IPS-15b (cell line): Measurements from ENCODE around the gene MDFIC.

Source experiments
- H3K27me3 ChIP-seq: one replicate; pipeline ENCODE4 v1.6.1; 2013; ENCODE audit warnings: low read length; ENCODE audit not compliant: control insufficient read depth, insufficient read depth
- H3K36me3 ChIP-seq: one replicate; pipeline ENCODE4 v1.6.1; 2013; ENCODE audit warnings: low read length; ENCODE audit not compliant: control insufficient read depth, insufficient read depth
- H3K4me1 ChIP-seq: one replicate; pipeline ENCODE4 v1.6.1; 2013; ENCODE audit warnings: mild to moderate bottlenecking, low read length; ENCODE audit not compliant: control insufficient read depth, insufficient read depth
- H3K4me3 ChIP-seq: one replicate; pipeline ENCODE4 v1.5.1; 2013; ENCODE audit warnings: low read depth, low read length
- H3K9ac ChIP-seq: one replicate; pipeline ENCODE4 v1.6.1; 2013; ENCODE audit warnings: low read depth, mild to moderate bottlenecking, low read length
- H3K9me3 ChIP-seq: one replicate; pipeline ENCODE4 v1.6.1; 2013; ENCODE audit warnings: mild to moderate bottlenecking, low read length; ENCODE audit not compliant: control insufficient read depth, insufficient read depth

Gene MDFIC

GRCh38 chr7:115007751-115008150 lies 85.9 kb downstream of the MDFIC start:
- no peaks in the 10 kb centered on the region for H3K36me3 ChIP-seq

GRCh38 chr7:115008465-115009114 lies 86.7 kb downstream of the MDFIC start:
- Histone ChIP-seq H3K9me3 (no peaks in the 10 kb centered on the region), H3K36me3 (no peaks in the 10 kb centered on the region), H3K9ac (no peak overlapping the region), H3K4me3 (no peak overlapping the region), H3K27me3 (peaks cover 14% of the 10 kb centered on the region), H3K4me1 (peaks cover 20% of the 10 kb centered on the region)

More at GRCh38 chr7:115007751-115008150, 85.9 kb downstream of the MDFIC start:
- Histone ChIP-seq H3K27me3 (peaks cover 14% of the 10 kb centered on the region), H3K4me3 (no peak overlapping the region), H3K9ac (no peak overlapping the region), H3K4me1 (peaks cover 22% of the 10 kb centered on the region), H3K9me3 (no peaks in the 10 kb centered on the region)

- Histone ChIP-seq H3K27me3 (peaks cover 14% of the 10 kb centered on the region), H3K9me3 (no peaks in the 10 kb centered on the region), H3K9ac (no peak overlapping the region), H3K36me3 (no peaks in the 10 kb centered on the region), H3K4me1 (peaks cover 20% of the 10 kb centered on the region), H3K4me3 (no peak overlapping the region)
Measured at GRCh38 chr7:115009139-115009538, 87.2 kb downstream of the MDFIC start.

DNA sequence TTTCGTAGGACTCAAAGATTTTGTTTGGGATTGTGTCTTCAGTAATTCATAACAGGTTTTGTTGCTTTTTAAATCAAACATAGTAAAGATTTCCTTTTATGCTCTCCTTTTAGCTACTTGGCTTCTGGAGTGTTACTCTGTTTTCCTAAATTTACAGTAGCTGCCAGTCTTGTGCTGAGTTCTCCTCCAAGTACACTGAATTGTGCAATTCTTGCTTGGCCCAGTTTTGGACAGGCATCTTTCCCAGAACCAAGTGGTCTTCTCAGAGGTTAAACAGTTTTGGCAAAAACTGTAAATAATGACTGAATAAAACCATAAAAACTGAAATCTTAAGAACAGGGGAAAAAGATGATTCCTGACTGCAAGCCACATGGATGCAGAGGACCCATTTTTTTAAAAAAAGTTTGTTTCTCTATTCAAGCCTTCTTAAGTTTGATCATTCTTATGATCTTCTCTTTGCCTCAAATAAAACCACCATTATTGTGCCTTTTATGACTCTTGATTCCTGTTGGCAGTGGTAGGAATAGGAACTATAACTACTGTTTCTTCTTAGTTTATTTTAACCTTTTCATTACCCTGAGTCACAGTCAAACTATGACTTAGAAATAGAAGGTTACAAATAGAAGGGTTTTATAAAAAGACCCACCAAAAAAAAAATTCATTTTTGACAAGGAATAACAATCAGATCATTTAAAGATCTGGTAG lies 88.0 kb downstream of the MDFIC start:
- Histone ChIP-seq H3K4me3 (no peak overlapping the region), H3K36me3 (no peaks in the 10 kb centered on the region), H3K4me1 (peaks cover 20% of the 10 kb centered on the region), H3K9ac (no peak overlapping the region), H3K9me3 (no peaks in the 10 kb centered on the region), H3K27me3 (peaks cover 10% of the 10 kb centered on the region)

- no peak overlapping the region for H3K4me3 ChIP-seq
- H3K4me1 ChIP-seq: peaks cover 18% of the 10 kb centered on the region
- no peaks in the 10 kb centered on the region for H3K36me3 ChIP-seq
- H3K27me3 ChIP-seq: peaks cover 5% of the 10 kb centered on the region
- H3K9me3 ChIP-seq: no peaks in the 10 kb centered on the region
- H3K9ac ChIP-seq: no peak overlapping the region
Measured at GRCh38 chr7:115010441-115010820, 88.5 kb downstream of the MDFIC start.

DNA sequence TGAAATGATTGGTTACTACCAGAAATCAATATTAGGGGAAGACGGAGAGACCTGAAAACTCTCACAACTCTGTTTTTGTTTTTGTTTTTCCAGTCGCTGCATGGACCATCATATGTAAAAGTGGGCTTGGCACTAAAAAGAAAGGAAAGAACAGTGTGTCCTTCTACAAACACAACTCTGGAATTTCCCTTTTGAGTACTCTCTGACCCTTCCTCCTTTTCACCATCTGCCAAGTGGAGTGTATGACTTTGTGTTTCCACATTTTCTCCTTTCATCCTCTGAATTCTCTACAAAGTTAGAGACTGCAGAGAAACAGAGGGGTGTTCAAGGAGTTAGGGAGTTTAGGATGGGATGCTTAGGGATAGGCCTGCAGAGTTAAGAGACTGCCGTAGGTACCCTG lies 92.0 kb downstream of the MDFIC start:
- no peak overlapping the region for H3K4me3 ChIP-seq
- peaks cover 6% of the 10 kb centered on the region for H3K4me1 ChIP-seq
- no peaks in the 10 kb centered on the region for H3K36me3 ChIP-seq
- H3K9ac ChIP-seq: no peak overlapping the region
- no peaks in the 10 kb centered on the region for H3K9me3 ChIP-seq
- peaks cover 2% of the 10 kb centered on the region for H3K27me3 ChIP-seq

DNA sequence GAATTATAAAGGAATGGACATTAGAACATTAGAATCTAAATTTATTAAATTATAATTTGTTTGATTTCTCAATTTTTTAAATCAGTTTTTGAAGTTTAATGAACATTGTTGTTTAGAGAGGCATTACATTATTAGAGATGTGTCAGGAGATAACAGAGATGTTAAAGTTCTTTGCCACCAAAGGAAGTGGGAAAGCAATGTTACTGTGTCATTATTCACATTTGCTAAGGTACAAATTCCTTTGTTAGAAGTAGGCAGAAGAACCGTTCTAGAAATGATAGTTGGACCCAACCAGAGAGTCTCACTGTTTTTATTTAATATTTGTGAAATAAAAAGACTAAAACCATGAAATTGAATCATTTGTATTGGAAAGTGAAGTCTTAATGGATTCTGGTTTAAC lies 92.9 kb downstream of the MDFIC start:
- H3K9ac ChIP-seq: no peak overlapping the region
- H3K4me1 ChIP-seq: peaks cover under 1% of the 10 kb centered on the region
- H3K9me3 ChIP-seq: no peaks in the 10 kb centered on the region
- H3K36me3 ChIP-seq: no peaks in the 10 kb centered on the region
- H3K27me3 ChIP-seq: peaks cover 2% of the 10 kb centered on the region
- H3K4me3 ChIP-seq: no peak overlapping the region

- Histone ChIP-seq H3K4me1 (no peaks in the 10 kb centered on the region), H3K27me3 (peaks cover 2% of the 10 kb centered on the region), H3K36me3 (no peaks in the 10 kb centered on the region), H3K9me3 (no peaks in the 10 kb centered on the region), H3K9ac (no peak overlapping the region), H3K4me3 (no peak overlapping the region)
Measured at GRCh38 chr7:115015619-115016018, 93.7 kb downstream of the MDFIC start.

DNA sequence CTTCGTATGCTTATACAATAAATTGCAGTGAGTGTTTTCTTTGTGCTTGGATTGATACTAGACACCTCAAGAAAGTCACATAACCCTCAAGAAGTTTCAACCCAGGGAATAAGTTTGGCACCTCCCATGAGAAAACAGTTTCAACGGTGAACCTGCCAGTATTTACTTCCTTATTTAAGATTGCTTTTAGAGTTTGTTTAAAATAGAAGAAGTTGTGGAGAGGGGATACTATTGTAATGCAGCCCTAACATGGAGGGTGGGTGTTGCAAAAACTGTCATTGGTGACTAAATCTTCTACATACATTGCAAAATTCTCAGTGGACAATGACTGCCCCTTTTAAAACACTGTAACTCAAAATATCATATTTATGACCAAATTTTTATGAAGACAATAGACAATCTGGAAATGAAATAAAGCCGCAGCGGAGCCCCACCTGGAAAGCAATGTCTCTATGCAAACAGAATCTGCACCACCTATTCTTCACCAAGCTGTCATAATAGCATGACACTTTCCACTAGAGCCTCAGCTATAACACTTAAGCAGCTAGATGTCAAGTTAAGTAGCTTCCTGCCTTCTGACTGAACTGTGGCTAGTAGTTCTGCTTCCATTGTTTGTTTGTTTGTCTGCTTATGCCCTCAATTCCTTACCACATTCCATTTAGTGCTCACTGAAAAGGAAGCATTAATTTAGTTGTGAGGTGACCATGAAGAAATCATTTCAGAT lies 98.2 kb downstream of the MDFIC start:
- Histone ChIP-seq H3K27me3 (no peaks in the 10 kb centered on the region), H3K9me3 (no peaks in the 10 kb centered on the region), H3K9ac (no peak overlapping the region), H3K36me3 (no peaks in the 10 kb centered on the region), H3K4me3 (no peak overlapping the region), H3K4me1 (no peaks in the 10 kb centered on the region)

DNA sequence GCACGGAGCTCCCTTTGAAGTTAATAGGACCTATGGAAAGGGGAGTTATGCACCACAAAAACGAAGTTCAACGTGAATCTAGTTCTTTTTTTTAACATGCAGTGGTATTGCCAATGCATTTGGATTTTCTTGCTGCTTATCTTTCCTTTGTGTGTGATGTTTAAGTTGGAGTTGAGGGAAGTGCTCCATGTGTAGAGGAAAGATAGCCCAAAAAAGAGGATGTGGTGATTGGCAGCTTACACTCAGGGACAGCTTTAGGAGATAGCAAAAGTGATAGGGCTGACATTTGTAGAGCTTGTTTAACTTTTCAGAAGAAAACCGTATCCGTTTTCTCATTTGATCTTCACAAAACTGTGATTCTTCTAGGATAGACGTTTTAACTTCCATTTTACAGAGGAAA lies 101.3 kb downstream of the MDFIC start:
- Histone ChIP-seq H3K27me3 (no peaks in the 10 kb centered on the region), H3K9ac (no peak overlapping the region), H3K9me3 (no peaks in the 10 kb centered on the region), H3K4me3 (no peak overlapping the region), H3K36me3 (no peaks in the 10 kb centered on the region), H3K4me1 (no peaks in the 10 kb centered on the region)

- Histone ChIP-seq H3K4me3 (no peak overlapping the region), H3K36me3 (no peaks in the 10 kb centered on the region), H3K9me3 (no peaks in the 10 kb centered on the region), H3K4me1 (no peaks in the 10 kb centered on the region), H3K27me3 (no peaks in the 10 kb centered on the region), H3K9ac (no peak overlapping the region)
Measured at GRCh38 chr7:115024276-115024675, 102.4 kb downstream of the MDFIC start.
